ENCODE measurements around the gene PHF21B.

DNA sequence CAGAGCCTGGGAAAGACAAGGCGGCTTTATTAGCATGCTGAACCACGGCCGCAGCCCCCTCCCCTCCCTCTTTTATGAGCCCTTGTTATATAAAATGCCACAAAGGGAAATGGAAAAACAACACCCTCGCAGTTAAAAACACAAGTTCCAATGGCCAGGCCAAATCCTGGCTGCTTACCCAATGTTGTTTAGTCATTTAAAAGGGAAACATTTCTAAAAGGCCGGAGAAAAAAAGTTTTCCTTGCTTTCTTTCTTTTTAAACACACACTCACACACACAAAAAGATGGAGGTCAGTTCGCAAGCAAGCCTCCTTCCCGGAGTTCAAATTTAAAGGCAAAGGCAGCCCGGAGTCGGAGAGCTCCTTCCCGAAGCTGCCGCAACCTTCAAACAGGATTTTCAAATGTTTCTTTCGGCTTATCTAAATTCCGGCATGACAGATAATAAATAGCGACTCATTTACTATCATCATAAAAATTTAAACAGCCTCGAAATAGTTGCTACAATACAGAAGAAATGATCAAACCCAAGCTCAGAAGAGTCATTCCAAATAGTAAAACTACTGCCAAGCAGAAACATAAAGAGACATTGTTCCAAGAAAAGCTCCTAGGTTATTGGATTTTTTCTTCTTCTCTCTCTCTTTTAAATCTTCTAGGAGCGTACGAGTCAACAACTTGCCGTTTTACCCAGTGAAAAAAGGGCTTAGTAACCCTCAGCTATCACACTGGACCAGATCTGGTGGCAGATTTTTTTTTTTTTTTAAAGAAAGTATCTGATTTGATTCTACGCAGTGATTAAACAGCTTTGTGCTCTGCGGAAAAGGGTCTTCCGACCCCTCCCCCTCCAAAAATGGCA is 3.5 kb downstream of the PHF21B start:
- TF ChIP-seq CTCF (IDR thresholded peaks at IDR 0.05; ENCODE audit: low read length) = no peak
- no peak for TF ChIP-seq EZH2 (IDR thresholded peaks at IDR 0.05; ENCODE audit: borderline replicate concordance, low read length)
